HG03469 (cell line): Measurements from ENCODE around the gene GPR32.
"Not testable (repeated sequence)": the region's sequence is repeated elsewhere in the genome, so short reads cannot be mapped to it uniquely, and the experiment has no call there.

Experiments
- ATAC-seq: cut with Tn5 transposase; IDR thresholded peaks from one replicate; pipeline ENCODE4 v1.9.1; 2021; ENCODE audit warnings: mild to moderate bottlenecking, moderate library complexity, moderate number of reproducible peaks; ENCODE audit not compliant: unreplicated experiment

The GPR32 gene

GRCh38 chr19:50797781-50798658 lies 27.8 kb downstream of the GPR32 start:
- ATAC-seq: no peak

DNA sequence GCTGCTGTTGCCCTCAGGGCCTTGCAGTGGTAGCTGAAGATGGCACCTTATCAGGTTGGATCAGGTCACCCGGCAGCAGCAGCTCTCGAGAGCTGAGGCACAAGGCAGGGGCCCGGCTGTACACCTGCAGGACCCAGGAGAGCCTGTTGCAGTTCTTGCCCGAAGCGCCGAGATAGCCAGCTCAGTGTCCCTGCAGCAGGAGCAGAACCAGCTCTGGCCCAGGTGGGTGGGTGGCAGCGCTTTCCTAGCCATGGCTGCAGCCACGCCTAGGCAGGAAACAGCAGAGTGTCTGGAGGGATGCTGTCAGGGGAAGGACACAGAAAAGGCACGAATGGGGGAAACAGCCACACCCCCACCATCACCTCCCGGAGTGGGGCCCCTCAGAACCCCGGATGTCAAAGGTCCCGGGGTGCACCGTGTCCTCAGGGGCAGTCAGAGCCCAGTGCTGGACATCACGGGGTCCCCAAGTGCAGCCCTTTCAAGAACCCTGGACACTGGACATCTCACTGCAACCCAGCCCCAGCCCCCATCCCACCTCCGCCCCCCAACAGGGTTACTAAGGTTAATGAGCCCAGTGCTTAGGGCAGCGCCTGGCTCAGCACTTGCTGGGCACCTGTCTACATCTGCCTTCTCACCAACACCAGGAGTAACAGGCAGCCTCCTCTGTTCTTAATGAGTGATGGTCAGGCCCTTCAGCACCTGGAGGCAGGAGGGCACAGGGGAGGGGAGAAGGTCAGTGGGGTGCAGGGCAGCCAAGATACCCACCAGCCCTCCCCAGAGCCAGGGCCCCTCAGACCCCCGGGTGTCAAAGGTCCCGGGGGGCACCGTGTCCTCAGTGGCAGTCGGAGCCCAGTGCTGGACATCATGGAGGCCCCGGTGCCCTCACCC lies 28.6 kb downstream of the GPR32 start:
- no peak for ATAC-seq

- no peak for ATAC-seq
Measured at GRCh38 chr19:50799547-50799851, 29.2 kb downstream of the GPR32 start.

GRCh38 chr19:50801107-50801506 lies 30.8 kb downstream of the GPR32 start:
- ATAC-seq: no peak

- ATAC-seq: no peak
Measured at GRCh38 chr19:50803633-50804419, 33.6 kb downstream of the GPR32 start.

DNA sequence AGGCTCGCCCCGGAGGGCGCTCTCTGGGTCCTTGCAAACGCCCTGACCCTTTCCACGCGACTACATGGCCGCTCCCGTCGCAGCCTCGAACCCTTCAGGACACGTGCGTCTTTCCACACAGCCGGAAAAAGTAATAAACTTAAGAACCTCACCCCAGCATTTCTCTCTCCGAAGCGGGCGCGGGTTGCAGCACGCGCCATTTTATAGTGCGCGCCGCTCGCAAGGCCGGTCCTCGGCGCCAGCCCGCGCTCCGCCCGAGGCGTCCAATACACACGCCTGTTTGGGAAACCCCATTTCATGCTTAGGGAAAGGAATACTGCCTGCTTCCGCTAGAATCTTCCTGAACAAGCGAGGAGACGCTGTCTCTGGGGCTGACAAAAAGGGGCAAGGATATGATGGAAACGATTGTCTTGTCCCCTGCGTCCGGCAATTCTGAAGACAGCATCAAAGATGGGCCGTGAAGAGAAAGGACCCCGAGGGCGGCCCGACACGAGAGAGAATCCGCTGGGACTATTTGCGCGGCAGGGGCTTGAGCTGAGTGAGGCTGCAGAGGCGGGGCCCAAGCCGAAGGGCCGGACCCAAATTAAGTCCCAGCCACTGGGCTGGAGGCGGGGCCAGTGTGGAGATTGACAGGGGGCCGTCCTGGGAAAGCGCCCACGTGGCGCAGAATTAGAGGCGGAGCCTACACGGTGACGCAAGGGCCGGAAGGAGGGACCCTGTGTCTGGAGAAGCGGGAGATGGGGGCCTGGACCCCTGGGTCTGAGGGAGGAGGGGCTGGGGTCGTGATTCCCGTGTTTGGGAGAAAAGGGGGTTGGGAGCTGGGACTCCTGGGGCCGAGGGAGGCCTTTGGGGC lies 34.4 kb downstream of the GPR32 start:
- peak; percentile 74 for ATAC-seq

DNA sequence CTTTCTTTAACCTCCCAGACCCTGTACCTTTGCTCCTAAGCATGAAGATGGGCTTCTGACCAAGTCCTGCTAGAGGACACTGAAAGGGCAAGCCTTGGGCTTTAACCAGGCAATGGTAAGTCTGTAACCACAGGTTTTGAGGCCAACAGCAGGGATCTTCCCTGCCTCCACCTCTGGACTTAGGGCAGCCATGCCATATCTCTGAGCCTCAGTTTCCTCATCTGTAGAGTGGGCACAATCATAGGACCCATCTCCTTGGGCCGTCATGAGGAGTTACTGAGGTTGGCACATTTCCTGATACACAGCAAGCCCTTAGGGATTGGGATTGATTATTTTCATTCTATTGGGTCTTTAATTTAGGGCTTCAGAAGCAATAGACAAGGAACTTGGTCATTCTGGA lies 38.6 kb downstream of the GPR32 start:
- ATAC-seq: no peak

- not testable (repeated sequence) for ATAC-seq
Measured at GRCh38 chr19:50811622-50812238, 41.5 kb downstream of the GPR32 start.

GRCh38 chr19:50812474-50812873 lies 42.2 kb downstream of the GPR32 start:
- ATAC-seq: no peak

GRCh38 chr19:50814883-50815282 lies 44.6 kb downstream of the GPR32 start:
- no peak for ATAC-seq

- no peak for ATAC-seq
Measured at GRCh38 chr19:50815439-50815838, 45.2 kb downstream of the GPR32 start.

GRCh38 chr19:50817941-50818858 lies 47.9 kb downstream of the GPR32 start:
- peak; percentile 37 for ATAC-seq

- ATAC-seq: no peak
Measured at GRCh38 chr19:50818859-50819472, 48.7 kb downstream of the GPR32 start.

GRCh38 chr19:50819636-50820035 lies 49.4 kb downstream of the GPR32 start:
- ATAC-seq: no peak

- ATAC-seq: no peak
Measured at GRCh38 chr19:50820086-50820485, 49.8 kb downstream of the GPR32 start.

DNA sequence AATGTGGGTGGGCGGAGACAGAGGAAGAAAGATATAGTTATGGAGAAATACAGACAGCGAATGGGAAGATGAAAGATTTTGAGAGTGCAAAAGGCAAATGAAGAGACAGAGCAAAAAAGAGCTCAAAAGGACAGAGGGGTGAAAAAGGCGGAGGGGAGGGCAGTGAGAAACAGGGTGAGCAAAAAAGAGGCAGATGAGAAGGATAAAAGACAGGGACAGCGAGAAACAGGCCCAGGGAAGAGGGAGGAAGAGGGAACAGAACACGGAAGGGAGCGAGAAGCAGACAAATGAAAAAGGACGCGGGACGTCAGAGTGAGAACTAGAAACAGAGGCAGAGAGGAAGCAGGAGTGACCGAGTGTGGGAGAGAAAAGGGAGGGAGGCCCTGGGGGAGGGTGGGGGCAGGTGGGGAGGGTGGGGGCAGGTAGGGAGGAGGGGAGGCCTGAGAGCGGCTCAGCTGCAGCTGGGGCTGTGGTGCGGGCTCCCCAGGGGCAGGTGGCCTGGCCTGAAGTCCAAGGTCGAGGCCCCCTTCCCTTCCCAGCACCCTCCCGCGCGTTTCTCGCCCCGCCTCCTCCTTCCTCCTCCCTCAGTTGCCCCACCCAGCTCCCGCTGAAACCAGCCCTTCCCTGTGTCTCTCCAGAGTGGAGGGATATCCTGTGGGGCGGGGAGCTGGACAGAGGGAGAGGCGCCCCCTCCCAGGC lies 50.4 kb downstream of the GPR32 start:
- no peak for ATAC-seq

DNA sequence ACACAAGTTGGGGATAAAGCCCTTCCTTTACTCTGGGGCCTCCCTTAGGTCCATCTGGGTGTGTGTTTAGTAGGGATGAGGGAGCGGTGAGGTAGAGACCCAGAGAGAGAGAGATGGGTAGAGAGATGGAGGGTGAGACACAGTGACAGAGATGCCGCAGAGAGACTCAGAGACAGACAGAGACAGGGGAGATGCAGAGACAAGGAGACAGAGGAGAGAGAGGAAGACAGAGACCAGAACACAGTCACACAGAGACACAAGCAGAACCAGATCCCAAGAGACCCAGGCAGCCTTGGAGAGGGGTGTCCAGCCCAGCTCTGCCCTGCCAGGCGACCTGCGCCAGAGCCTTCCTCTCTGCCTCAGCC lies 51.0 kb downstream of the GPR32 start:
- ATAC-seq: no peak
